HG02870 (cell line): ENCODE measurements around the gene MDM2.
A peak's percentile ranks its signal among the peaks of the same experiment; 100 is the strongest.
"Not testable (repeated sequence)": the region's sequence is repeated elsewhere in the genome, so short reads cannot be mapped to it uniquely, and the experiment has no call there.

Source experiments
- ATAC-seq: cut with Tn5 transposase; IDR thresholded peaks from one replicate; pipeline ENCODE4 v1.9.1; 2021; ENCODE audit warnings: mild to moderate bottlenecking, moderate library complexity; ENCODE audit not compliant: unreplicated experiment

The MDM2 gene

GRCh38 chr12:68785358-68785757 lies 22.6 kb upstream of the MDM2 start:
- no peak for ATAC-seq

- ATAC-seq = no peak
These were observed 22.2 kb upstream of the MDM2 start for GRCh38 chr12:68785823-68786222.

GRCh38 chr12:68786929-68787328 lies 21.0 kb upstream of the MDM2 start:
- no peak for ATAC-seq

GRCh38 chr12:68788554-68789143 lies 19.3 kb upstream of the MDM2 start:
- no peak for ATAC-seq

GRCh38 chr12:68789144-68789878 lies 18.7 kb upstream of the MDM2 start:
- ATAC-seq = no peak

- no peak for ATAC-seq
These were observed 17.7 kb upstream of the MDM2 start for GRCh38 chr12:68790081-68790951.

- no peak for ATAC-seq
These were observed 17.1 kb upstream of the MDM2 start for GRCh38 chr12:68790952-68791234.

- ATAC-seq = no peak
These were observed 16.0 kb upstream of the MDM2 start for GRCh38 chr12:68791897-68792481.

- peak; percentile 89 for ATAC-seq
These were observed 15.0 kb upstream of the MDM2 start for GRCh38 chr12:68792952-68793351.

- no peak for ATAC-seq
These were observed 14.5 kb upstream of the MDM2 start for GRCh38 chr12:68793436-68793835.

GRCh38 chr12:68793975-68794652 lies 13.9 kb upstream of the MDM2 start:
- no peak for ATAC-seq

- no peak for ATAC-seq
These were observed 13.2 kb upstream of the MDM2 start for GRCh38 chr12:68794653-68795251.

GRCh38 chr12:68796399-68796798 lies 11.6 kb upstream of the MDM2 start:
- no peak for ATAC-seq

GRCh38 chr12:68798882-68799234 lies 9.1 kb upstream of the MDM2 start:
- ATAC-seq = no peak

- ATAC-seq = no peak
These were observed 7.7 kb upstream of the MDM2 start for GRCh38 chr12:68800294-68800693.

- not testable (repeated sequence) for ATAC-seq
These were observed 6.9 kb upstream of the MDM2 start for GRCh38 chr12:68801124-68801523.

GRCh38 chr12:68802372-68802745 lies 5.6 kb upstream of the MDM2 start:
- not testable (repeated sequence) for ATAC-seq

- not testable (repeated sequence) for ATAC-seq
These were observed 4.9 kb upstream of the MDM2 start for GRCh38 chr12:68802911-68803651.

GRCh38 chr12:68803948-68804656 lies 3.9 kb upstream of the MDM2 start:
- ATAC-seq = no peak
